B cell (primary cell): ENCODE measurements around the gene LRRC74B. TPM values are rescaled to one million over a fixed set of nuclear protein-coding genes. Genes with fewer than 3 reads are reported as not detected.

Source experiments
- ATAC-seq: fragments of 200-7000 bp; cut with Tn5 transposase; one replicate; pipeline ENCODE4 v1.10.0; 2021; ENCODE audit warnings: low read depth, mild to moderate bottlenecking, moderate number of reproducible peaks, moderate library complexity
- CTCF ChIA-PET: fragments of 350-600 bp; sonication (Branson Sonifier 250); formaldehyde crosslinking; loops from one replicate; lab custom pipeline; 2021; ENCODE audit warnings: antibody characterized with exemption, inconsistent platforms; lab: Charles Lee
- POLR2A ChIA-PET: fragments of 350-600 bp; sonication (Branson Sonifier 250); formaldehyde crosslinking; loops from one replicate; lab custom pipeline; 2021; ENCODE audit warnings: antibody characterized with exemption; lab: Charles Lee
- DNase-seq: peaks from one replicate; pipeline ENCODE4 v3.0.0; 2013
- H2AFZ ChIP-seq: 2 replicates; pipeline ENCODE4 v1.6.1; 2012; ENCODE audit warnings: mild to moderate bottlenecking, low read depth, low read length; ENCODE audit not compliant: insufficient read depth, poor library complexity, severe bottlenecking
- H3K27ac ChIP-seq, 2 donors: 1 replicate in 1 of 2; 2 replicates in 1 of 2; pipeline ENCODE4 v1.5.1; 2012 to 2013; ENCODE audit warnings: low read length in 2 of 2, mild to moderate bottlenecking in 2 of 2, moderate library complexity in 1 of 2
- H3K27me3 ChIP-seq, 4 experiments: fragments of 200-600 bp in 1 of 4; sonication (generic) in 1 of 4; replicated peaks in 1 of 4; 1 replicate in 2 of 4; 2 replicates in 2 of 4; pipeline versions ENCODE4 v1.6.1 to v1.7.0; 2013 to 2016; ENCODE audit warnings: low read length in 3 of 4, mild to moderate bottlenecking in 2 of 4, mixed read lengths in 1 of 4, moderate library complexity in 1 of 4; ENCODE audit not compliant: insufficient read depth in 4 of 4, control insufficient read depth in 3 of 4; ENCODE audit errors: control extremely low read depth in 1 of 4
- H3K36me3 ChIP-seq, 2 experiments: replicated peaks in 1 of 2; 1 replicate in 1 of 2; 2 replicates in 1 of 2; pipeline versions ENCODE4 v1.6.1 to v1.7.1; 2013; ENCODE audit warnings: low read length in 1 of 2; ENCODE audit not compliant: insufficient read depth in 2 of 2, control insufficient read depth in 1 of 2; ENCODE audit errors: control extremely low read depth in 1 of 2, extremely low read depth in 1 of 2
- H3K4me1 ChIP-seq, 2 donors: fragments of 200-600 bp in 1 of 2; sonication (generic) in 1 of 2; 1 replicate in 1 of 2; 2 replicates in 1 of 2; pipeline versions ENCODE4 v1.5.1 to v1.6.1; 2013 to 2017; ENCODE audit warnings: low read length in 2 of 2; ENCODE audit not compliant: control insufficient read depth in 2 of 2, insufficient read depth in 2 of 2
- H3K4me2 ChIP-seq: replicated peaks from 2 replicates; pipeline ENCODE3; 2012; ENCODE audit warnings: mild to moderate bottlenecking, low read depth, low read length; ENCODE audit not compliant: poor library complexity, severe bottlenecking
- H3K4me3 ChIP-seq, 5 experiments: fragments of 200-600 bp in 1 of 5; sonication (generic) in 1 of 5; 1 replicate in 3 of 5; 2 replicates in 2 of 5; pipeline versions ENCODE4 v1.5.1 to v1.7.0; 2011 to 2016; ENCODE audit warnings: low read length in 4 of 5, mild to moderate bottlenecking in 4 of 5, low read depth in 2 of 5, control low read depth in 1 of 5, moderate library complexity in 1 of 5; ENCODE audit not compliant: insufficient read depth in 1 of 5; ENCODE audit errors: control extremely low read depth in 1 of 5, extremely low read depth in 1 of 5
- H3K79me2 ChIP-seq: fragments of 200-600 bp; sonication (generic); one replicate; pipeline ENCODE4 v1.6.0; 2016; ENCODE audit warnings: low read length; ENCODE audit not compliant: control insufficient read depth, insufficient read depth
- H3K9ac ChIP-seq: fragments of 200-600 bp; sonication (generic); 2 replicates; pipeline ENCODE4 v1.6.1; 2017; ENCODE audit warnings: mild to moderate bottlenecking, low read length, moderate library complexity
- H3K9me3 ChIP-seq, 3 donors: one replicate each; pipeline versions ENCODE4 v1.6.1 to v1.7.1; 2013; ENCODE audit warnings: low read length in 2 of 3; ENCODE audit not compliant: control insufficient read depth in 2 of 3, insufficient read depth in 1 of 3; ENCODE audit errors: control extremely low read depth in 1 of 3
- H4K20me1 ChIP-seq: 2 replicates; pipeline ENCODE4 v1.6.0; 2012; ENCODE audit warnings: mild to moderate bottlenecking, low read length; ENCODE audit not compliant: insufficient read depth, control insufficient read depth, poor library complexity, severe bottlenecking
- H3K27ac Mint-ChIP-seq: one replicate; pipeline ENCODE4 v1.8.0; 2021; ENCODE audit warnings: mixed read lengths
- H3K27me3 Mint-ChIP-seq: one replicate; pipeline ENCODE4 v1.8.0; 2021; ENCODE audit warnings: mixed read lengths
- H3K4me1 Mint-ChIP-seq: one replicate; pipeline ENCODE4 v1.8.0; 2021; ENCODE audit warnings: mixed read lengths
- H3K4me3 Mint-ChIP-seq: one replicate; pipeline ENCODE4 v1.8.0; 2021; ENCODE audit warnings: mixed read lengths
- H3K9me3 Mint-ChIP-seq: one replicate; pipeline ENCODE4 v1.8.0; 2022; ENCODE audit warnings: mixed read lengths; ENCODE audit not compliant: insufficient read depth
- EZH2 ChIP-seq: IDR thresholded peaks from 2 replicates; pipeline ENCODE4 v1.6.1; 2012; ENCODE audit warnings: borderline replicate concordance, low read depth, mild to moderate bottlenecking, moderate library complexity, low read length; ENCODE audit not compliant: insufficient read depth, poor library complexity, severe bottlenecking
- WGBS: methylation state at CpG from one replicate; pipeline ENCODE4 v1.1.5; 2013; ENCODE audit warnings: missing lambda C conversion rate; ENCODE audit not compliant: insufficient coverage; 5-methylcytosine and 5-hydroxymethylcytosine counted together
- intact Hi-C: fragments of 100-400 bp; cut with micrococcal nuclease; formaldehyde crosslinking; loops from one replicate; pipeline ENCODE4 v1.10.0; 2022
- polyA plus RNA-seq: library from polyadenylated mRNA; depleted of rRNA; stranded (reverse); fragments of >200 nt; gene quantifications from 2 replicates; pipeline ENCODE4 v1.2.3, GENCODE V29; 2012
- total RNA-seq, 2 donors: library from RNA; stranded (reverse); fragments of 120-200 nt in 1 of 2; gene quantifications; 1 replicate in 1 of 2; 2 replicates in 1 of 2; pipeline versions ENCODE4 v1.2.3 to v1.2.4, GENCODE V29; 2013 to 2022
- TF ChIP-seq, protein P1 (sequence below): fragments of 200-600 bp; IDR thresholded peaks from one replicate; pipeline ENCODE4 v1.8.0; 2022; ENCODE audit warnings: antibody characterized with exemption, mild to moderate bottlenecking

The LRRC74B gene
- total and polyA plus RNA-seq, 2 donors (not counting 1 experiment from before 2014, with no cell fraction given), result 0.01 to 0.17 TPM

GRCh38 chr22:21032868-21033688 lies 12.7 kb upstream of the LRRC74B start:
- POLR2A ChIA-PET, result no interaction called here
- Mint-ChIP-seq H3K4me1 (peaks cover 1% of the 10 kb centered on the region), H3K9me3 (no peaks in the 10 kb centered on the region), H3K27me3 (peaks cover 39% of the 10 kb centered on the region), H3K27ac (no peak overlapping the region), H3K4me3 (no peak overlapping the region)
- CTCF ChIA-PET, result interaction anchor here (0.6 kb wide), 1 partner anchor 11 kb away, joined by 3 read pairs; no protein-coding TSS in a partner anchor
- DNase-seq (no peak), ATAC-seq (no peak)
- Histone ChIP-seq H3K9me3 (peaks cover 0 to 3% (median 0%) of the 10 kb centered on the region in 3 donors), H3K79me2 (no peaks in the 10 kb centered on the region), H3K27ac (no peak overlapping the region), H3K4me3 (no peak overlapping the region), H4K20me1 (no peaks in the 10 kb centered on the region), H3K9ac (no peak overlapping the region), H3K36me3 (no peaks in the 10 kb centered on the region), H3K4me2 (no peak overlapping the region), H3K4me1 (peaks cover 3 to 6% of the 10 kb centered on the region in 2 donors), H3K27me3 (peaks cover 0 to 31% (median 10%) of the 10 kb centered on the region in 4 experiments), H2AFZ (no peak overlapping the region)
- TF ChIP-seq EZH2, result no peak
- TF ChIP-seq, protein P1, sequence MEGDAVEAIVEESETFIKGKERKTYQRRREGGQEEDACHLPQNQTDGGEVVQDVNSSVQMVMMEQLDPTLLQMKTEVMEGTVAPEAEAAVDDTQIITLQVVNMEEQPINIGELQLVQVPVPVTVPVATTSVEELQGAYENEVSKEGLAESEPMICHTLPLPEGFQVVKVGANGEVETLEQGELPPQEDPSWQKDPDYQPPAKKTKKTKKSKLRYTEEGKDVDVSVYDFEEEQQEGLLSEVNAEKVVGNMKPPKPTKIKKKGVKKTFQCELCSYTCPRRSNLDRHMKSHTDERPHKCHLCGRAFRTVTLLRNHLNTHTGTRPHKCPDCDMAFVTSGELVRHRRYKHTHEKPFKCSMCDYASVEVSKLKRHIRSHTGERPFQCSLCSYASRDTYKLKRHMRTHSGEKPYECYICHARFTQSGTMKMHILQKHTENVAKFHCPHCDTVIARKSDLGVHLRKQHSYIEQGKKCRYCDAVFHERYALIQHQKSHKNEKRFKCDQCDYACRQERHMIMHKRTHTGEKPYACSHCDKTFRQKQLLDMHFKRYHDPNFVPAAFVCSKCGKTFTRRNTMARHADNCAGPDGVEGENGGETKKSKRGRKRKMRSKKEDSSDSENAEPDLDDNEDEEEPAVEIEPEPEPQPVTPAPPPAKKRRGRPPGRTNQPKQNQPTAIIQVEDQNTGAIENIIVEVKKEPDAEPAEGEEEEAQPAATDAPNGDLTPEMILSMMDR, result no peak
- intact Hi-C loops, result no loop called here
- WGBS, result 97% methylated on average over 9 of the region's 12 CpGs

DNA sequence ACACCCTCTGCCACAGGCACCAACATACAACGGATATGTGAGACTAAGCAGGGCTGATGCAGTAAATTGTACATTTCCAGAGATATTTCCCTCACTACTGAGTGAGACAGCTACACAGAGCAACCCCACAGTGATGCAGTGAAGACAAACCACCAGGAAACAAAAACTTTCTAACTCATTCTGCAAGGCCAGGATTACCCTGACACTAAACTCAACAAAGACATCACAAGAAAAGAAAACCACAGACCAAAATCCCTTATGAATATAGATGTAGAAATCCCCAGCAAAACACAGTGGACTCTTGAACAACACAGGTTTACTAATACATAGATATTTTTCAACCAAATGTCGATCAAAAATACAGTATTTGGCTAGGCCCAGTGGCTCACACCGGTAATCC lies 11.9 kb upstream of the LRRC74B start:
- intact Hi-C loops, result no loop called here
- peaks cover 3 to 6% of the 10 kb centered on the region in 2 donors for H3K4me1 ChIP-seq
- H3K27ac ChIP-seq, result no peak overlapping the region
- no peaks in the 10 kb centered on the region for H3K36me3 ChIP-seq
- H3K79me2 ChIP-seq, result no peaks in the 10 kb centered on the region
- no peak overlapping the region for H3K4me3 ChIP-seq
- H3K4me2 ChIP-seq, result no peak overlapping the region
- Mint-ChIP-seq H3K9me3 (no peaks in the 10 kb centered on the region), H3K4me1 (peaks cover 1% of the 10 kb centered on the region), H3K4me3 (no peak overlapping the region), H3K27me3 (peaks cover 43% of the 10 kb centered on the region), H3K27ac (no peak overlapping the region)
- ATAC-seq (no peak), DNase-seq (no peak)
- no peak for TF ChIP-seq EZH2
- TF ChIP-seq, protein P1, result no peak
- ChIA-PET POLR2A (no interaction called here), CTCF (no interaction called here)
- H3K9me3 ChIP-seq, result peaks cover 0 to 3% (median 0%) of the 10 kb centered on the region in 3 donors
- H4K20me1 ChIP-seq, result no peaks in the 10 kb centered on the region
- H3K9ac ChIP-seq, result no peak overlapping the region
- no peak overlapping the region for H2AFZ ChIP-seq
- peaks cover 0 to 31% (median 12%) of the 10 kb centered on the region in 4 experiments for H3K27me3 ChIP-seq
- 83% methylated on average over 2 of the region's 3 CpGs for WGBS
